ENCODE results near the gene TTC31. TPM values are rescaled to one million over a fixed set of nuclear protein-coding genes. Genes with fewer than 3 reads are reported as not detected.

Gene TTC31
- 17.0 TPM for polyA plus RNA-seq (2013, experiment 1 of 2)
- polyA plus RNA-seq (2013, experiment 2 of 2): 16.1 TPM

- H3K4me3 ChIP-seq (ENCODE audit: extremely low read depth, insufficient read depth, low read length, poor library complexity, severe bottlenecking): peak within 1 kb of the TSS; percentile 79
- WGBS, 2 experiments (ENCODE audit: insufficient coverage in 2 of 2): 1 to 2% methylated on average over 40 to 42 of the region's 50 CpGs
- H3K4me1 ChIP-seq (ENCODE audit: control insufficient read depth, insufficient read depth, low read length, poor library complexity, severe bottlenecking): peaks cover 4% of the 10 kb centered on the region
- peak within 1 kb of the TSS; percentile 81 for H3K27ac ChIP-seq (ENCODE audit: low read depth, low read length, severe bottlenecking)
- H3K36me3 ChIP-seq (ENCODE audit: control insufficient read depth, insufficient read depth, low read length): peaks cover 45% of the 10 kb centered on the region
- no peaks in the 10 kb centered on the region for H3K9me3 ChIP-seq (ENCODE audit: control insufficient read depth, low read length)
Observed at GRCh38 chr2:74482801-74483674, at the start of gene TTC31, which contains the start of gene CCDC142. TTC31 (plus strand) TSS chr2:74483081; CDS start chr2:74483096, 15 bp downstream. CCDC142 (minus strand) TSS chr2:74482998; CDS start chr2:74482837, 161 bp downstream.

GRCh38 chr2:74436111-74436805, 46.6 kb upstream of the TTC31 start:
- H3K36me3 ChIP-seq (ENCODE audit: control insufficient read depth, insufficient read depth, low read length): peaks cover 52% of the 10 kb centered on the region
- no peaks in the 10 kb centered on the region for H3K9me3 ChIP-seq (ENCODE audit: control insufficient read depth, low read length)
- no peak overlapping the region for H3K4me3 ChIP-seq (ENCODE audit: extremely low read depth, insufficient read depth, low read length, poor library complexity, severe bottlenecking)
- H3K4me1 ChIP-seq (ENCODE audit: control insufficient read depth, insufficient read depth, low read length, poor library complexity, severe bottlenecking): peaks cover 30% of the 10 kb centered on the region
- WGBS, 2 experiments (ENCODE audit: insufficient coverage in 2 of 2): 94 to 95% methylated on average over 26 to 39 of the region's 43 CpGs
- H3K27ac ChIP-seq (ENCODE audit: low read depth, low read length, severe bottlenecking): no peak overlapping the region

DNA sequence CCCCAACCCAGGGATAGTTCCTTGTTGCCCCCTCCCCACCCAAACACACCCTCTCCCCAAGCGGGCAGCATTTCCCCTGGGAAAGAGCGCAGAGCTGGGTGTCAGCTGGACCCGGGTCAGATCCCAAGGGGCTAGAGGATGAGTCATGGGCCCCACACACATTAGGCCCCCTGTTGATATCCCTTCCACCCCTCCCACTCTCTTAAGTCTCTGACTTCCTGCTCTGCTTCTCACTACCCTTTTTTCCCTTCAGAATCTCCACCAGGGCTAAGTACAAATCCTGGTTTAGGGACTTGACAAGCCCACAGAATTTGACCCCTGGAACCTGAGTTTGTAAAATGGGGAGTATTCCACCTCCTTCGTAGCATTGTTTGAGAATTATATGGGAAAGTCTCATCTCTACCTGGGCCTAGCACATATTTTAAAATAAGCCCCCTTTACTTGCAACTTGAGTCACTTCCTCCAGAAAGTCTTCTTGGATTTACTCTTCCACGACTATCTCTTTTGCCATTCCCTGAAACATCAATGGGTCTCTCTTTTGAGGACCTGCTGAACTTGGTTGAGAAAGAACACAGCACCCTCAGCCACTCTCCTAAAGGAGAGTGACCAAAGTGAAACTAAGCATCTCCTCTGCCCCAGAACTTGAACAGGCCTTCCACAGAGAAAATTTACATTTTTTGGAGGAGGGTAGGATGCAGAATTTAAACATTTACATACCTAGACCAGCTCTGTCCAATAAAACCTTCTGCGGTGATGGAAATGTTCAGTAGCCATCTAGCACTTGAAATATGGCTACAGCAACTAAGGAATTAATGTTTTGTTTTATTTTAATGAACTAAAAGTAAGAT, 45.8 kb upstream of the TTC31 start:
- H3K36me3 ChIP-seq (ENCODE audit: control insufficient read depth, insufficient read depth, low read length): peaks cover 44% of the 10 kb centered on the region
- 55 to 63% methylated on average over 4 to 5 of the region's 6 CpGs for WGBS, 2 experiments (ENCODE audit: insufficient coverage in 2 of 2)
- peaks cover 30% of the 10 kb centered on the region for H3K4me1 ChIP-seq (ENCODE audit: control insufficient read depth, insufficient read depth, low read length, poor library complexity, severe bottlenecking)
- no peak overlapping the region for H3K27ac ChIP-seq (ENCODE audit: low read depth, low read length, severe bottlenecking)
- H3K9me3 ChIP-seq (ENCODE audit: control insufficient read depth, low read length): no peaks in the 10 kb centered on the region
- no peak overlapping the region for H3K4me3 ChIP-seq (ENCODE audit: extremely low read depth, insufficient read depth, low read length, poor library complexity, severe bottlenecking)

GRCh38 chr2:74438248-74438647, 44.6 kb upstream of the TTC31 start:
- H3K4me3 ChIP-seq (ENCODE audit: extremely low read depth, insufficient read depth, low read length, poor library complexity, severe bottlenecking): no peak overlapping the region
- 90% methylated on average over 1 of the region's 1 CpG for WGBS, 2 experiments (ENCODE audit: insufficient coverage in 2 of 2)
- H3K27ac ChIP-seq (ENCODE audit: low read depth, low read length, severe bottlenecking): no peak overlapping the region
- no peaks in the 10 kb centered on the region for H3K9me3 ChIP-seq (ENCODE audit: control insufficient read depth, low read length)
- H3K4me1 ChIP-seq (ENCODE audit: control insufficient read depth, insufficient read depth, low read length, poor library complexity, severe bottlenecking): peaks cover 30% of the 10 kb centered on the region
- peaks cover 35% of the 10 kb centered on the region for H3K36me3 ChIP-seq (ENCODE audit: control insufficient read depth, insufficient read depth, low read length)

GRCh38 chr2:74439373-74439772, 43.5 kb upstream of the TTC31 start:
- Histone ChIP-seq H3K36me3 (ENCODE audit: control insufficient read depth, insufficient read depth, low read length) (peaks cover 30% of the 10 kb centered on the region), H3K27ac (ENCODE audit: low read depth, low read length, severe bottlenecking) (peak overlapping the region; percentile 99), H3K4me1 (ENCODE audit: control insufficient read depth, insufficient read depth, low read length, poor library complexity, severe bottlenecking) (peaks cover 34% of the 10 kb centered on the region), H3K9me3 (ENCODE audit: control insufficient read depth, low read length) (no peaks in the 10 kb centered on the region), H3K4me3 (ENCODE audit: extremely low read depth, insufficient read depth, low read length, poor library complexity, severe bottlenecking) (peak overlapping the region; percentile 54)
- 56 to 72% methylated on average over 3 of the region's 3 CpGs for WGBS, 2 experiments (ENCODE audit: insufficient coverage in 2 of 2)

DNA sequence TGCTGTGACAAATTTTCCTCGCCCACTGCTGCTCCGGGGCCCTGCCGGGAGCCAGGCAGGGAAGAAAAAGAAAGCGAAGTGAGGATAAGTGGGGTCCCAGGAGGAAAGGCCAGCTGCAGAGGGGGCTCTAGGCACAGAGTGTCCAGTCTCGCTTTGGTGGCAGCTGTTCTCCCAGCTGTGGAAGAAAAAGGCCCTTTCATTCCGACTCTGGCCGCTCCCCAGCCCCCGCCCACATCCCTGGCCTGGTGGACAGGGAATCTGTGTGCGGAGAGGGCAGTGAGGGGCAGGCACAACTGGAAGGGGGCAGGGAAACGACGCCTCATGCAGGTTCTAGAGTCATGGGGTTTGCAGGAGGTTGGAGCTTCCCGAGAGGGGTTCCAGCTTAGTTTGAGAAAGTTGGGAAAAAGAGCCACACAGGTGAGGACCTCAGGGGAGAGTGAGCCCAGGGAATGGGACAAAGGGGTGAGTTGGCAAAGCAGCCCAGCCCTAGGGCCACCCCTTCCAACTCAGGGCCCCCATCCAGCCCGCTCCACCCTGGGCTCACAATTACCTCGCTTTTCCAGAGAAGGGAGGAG, 43.0 kb upstream of the TTC31 start:
- Histone ChIP-seq H3K4me3 (ENCODE audit: extremely low read depth, insufficient read depth, low read length, poor library complexity, severe bottlenecking) (peak overlapping the region; percentile 54), H3K9me3 (ENCODE audit: control insufficient read depth, low read length) (no peaks in the 10 kb centered on the region), H3K27ac (ENCODE audit: low read depth, low read length, severe bottlenecking) (peak overlapping the region; percentile 99), H3K36me3 (ENCODE audit: control insufficient read depth, insufficient read depth, low read length) (peaks cover 25% of the 10 kb centered on the region), H3K4me1 (ENCODE audit: control insufficient read depth, insufficient read depth, low read length, poor library complexity, severe bottlenecking) (peaks cover 38% of the 10 kb centered on the region)
- WGBS, 2 experiments (ENCODE audit: insufficient coverage in 2 of 2): 18 to 26% methylated on average over 7 to 9 of the region's 14 CpGs

DNA sequence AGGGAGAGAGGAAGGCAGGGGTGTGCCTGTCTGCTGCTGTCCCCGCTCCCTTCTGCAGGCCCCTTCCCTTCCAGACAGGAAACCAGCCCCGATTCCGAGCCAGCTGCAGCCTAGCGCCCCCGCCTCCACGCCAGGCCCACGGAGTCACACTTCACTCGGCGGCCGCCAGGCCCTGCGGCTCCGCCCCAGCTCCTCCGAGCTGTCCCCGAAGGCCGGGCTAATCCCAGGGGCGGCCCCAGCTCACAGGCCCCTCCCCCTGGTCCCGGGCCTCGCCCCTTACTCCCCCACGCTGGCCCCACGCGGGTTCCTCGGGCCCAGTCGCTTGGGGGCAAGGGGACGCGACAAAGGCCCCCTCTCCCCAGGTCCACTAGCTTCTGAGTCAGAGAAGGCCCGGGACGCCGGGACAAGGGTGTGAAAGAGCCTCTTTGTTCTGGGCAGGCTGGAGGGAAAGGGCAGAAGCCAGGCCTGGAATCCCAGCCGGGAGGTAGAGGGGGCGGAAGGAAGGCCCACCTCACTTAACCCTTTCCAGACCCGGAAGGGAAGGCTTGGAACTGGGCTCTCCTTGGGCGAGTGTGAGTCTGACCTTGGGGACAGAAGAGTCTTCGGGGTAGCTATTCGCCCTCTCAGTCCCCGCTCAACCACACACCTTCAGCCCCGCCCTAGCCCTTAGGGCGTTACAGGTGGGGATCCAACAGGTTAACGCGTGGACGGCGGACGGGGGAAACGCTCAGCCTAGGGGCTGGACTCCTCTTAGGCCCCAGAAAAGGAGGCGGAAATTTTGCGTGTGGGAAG, 42.3 kb upstream of the TTC31 start:
- H3K4me3 ChIP-seq (ENCODE audit: extremely low read depth, insufficient read depth, low read length, poor library complexity, severe bottlenecking): peak overlapping the region; percentile 54
- no peaks in the 10 kb centered on the region for H3K9me3 ChIP-seq (ENCODE audit: control insufficient read depth, low read length)
- H3K4me1 ChIP-seq (ENCODE audit: control insufficient read depth, insufficient read depth, low read length, poor library complexity, severe bottlenecking): peaks cover 38% of the 10 kb centered on the region
- H3K27ac ChIP-seq (ENCODE audit: low read depth, low read length, severe bottlenecking): peak overlapping the region; percentile 99
- 0 to 1% methylated on average over 19 to 28 of the region's 45 CpGs for WGBS, 2 experiments (ENCODE audit: insufficient coverage in 2 of 2)
- peaks cover 18% of the 10 kb centered on the region for H3K36me3 ChIP-seq (ENCODE audit: control insufficient read depth, insufficient read depth, low read length)

- Histone ChIP-seq H3K27ac (ENCODE audit: low read depth, low read length, severe bottlenecking) (peak overlapping the region; percentile 99), H3K4me3 (ENCODE audit: extremely low read depth, insufficient read depth, low read length, poor library complexity, severe bottlenecking) (peak overlapping the region; percentile 54), H3K9me3 (ENCODE audit: control insufficient read depth, low read length) (no peaks in the 10 kb centered on the region), H3K4me1 (ENCODE audit: control insufficient read depth, insufficient read depth, low read length, poor library complexity, severe bottlenecking) (peaks cover 38% of the 10 kb centered on the region), H3K36me3 (ENCODE audit: control insufficient read depth, insufficient read depth, low read length) (peaks cover 12% of the 10 kb centered on the region)
- WGBS, 2 experiments (ENCODE audit: insufficient coverage in 2 of 2): 2 to 3% methylated on average over 28 to 32 of the region's 33 CpGs
Observed at GRCh38 chr2:74441170-74441689, 41.7 kb upstream of the TTC31 start.

DNA sequence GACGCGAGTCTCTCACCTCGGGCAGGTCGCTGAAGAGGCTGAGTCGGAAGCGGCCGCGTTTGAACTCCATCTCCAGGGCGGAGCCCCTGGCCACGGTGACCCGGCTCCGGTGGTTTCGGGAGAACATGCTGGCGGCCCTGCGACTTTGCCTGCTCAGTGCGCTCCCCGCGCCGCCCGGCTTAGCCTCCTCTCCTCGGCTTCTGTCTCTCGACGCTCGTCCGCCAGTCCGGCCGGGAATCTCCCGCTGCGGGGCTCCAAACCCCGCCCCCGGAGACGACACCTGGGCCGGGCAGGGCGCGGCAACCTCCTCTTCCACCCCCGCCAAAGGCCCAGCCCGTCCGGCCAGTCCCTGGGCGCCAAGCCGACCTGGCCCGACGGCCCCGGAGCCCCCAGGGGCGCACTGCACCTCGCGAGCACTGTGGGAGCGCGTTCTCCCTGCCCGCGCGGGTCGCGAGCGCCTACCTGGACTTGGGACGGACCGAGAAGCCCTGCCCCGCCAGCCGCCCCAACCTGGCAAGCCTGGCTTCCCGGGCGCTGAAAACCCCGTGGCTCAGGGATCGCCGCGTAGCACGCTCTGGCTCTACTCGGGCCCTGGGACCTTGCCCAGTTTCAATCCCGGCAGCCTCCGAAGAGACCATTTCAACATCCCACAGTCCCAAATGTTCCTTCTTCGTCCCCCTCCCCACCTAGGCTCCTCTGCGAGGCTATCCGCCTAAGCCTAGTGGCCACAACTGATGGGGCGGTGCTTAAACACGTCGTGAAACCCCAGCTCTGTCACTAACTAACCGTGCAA, 41.0 kb upstream of the TTC31 start, which contains the start of gene RTKN:
Gene RTKN, minus strand, starts transcription at position 248 of the 793 bp plus-strand sequence. Its CDS starts 121 bp downstream, at position 127.
- peaks cover 8% of the 10 kb centered on the region for H3K36me3 ChIP-seq (ENCODE audit: control insufficient read depth, insufficient read depth, low read length)
- H3K4me3 ChIP-seq (ENCODE audit: extremely low read depth, insufficient read depth, low read length, poor library complexity, severe bottlenecking): peak within 1 kb of the TSS; percentile 54
- H3K4me1 ChIP-seq (ENCODE audit: control insufficient read depth, insufficient read depth, low read length, poor library complexity, severe bottlenecking): peaks cover 34% of the 10 kb centered on the region
- WGBS, 2 experiments (ENCODE audit: insufficient coverage in 2 of 2): 1 to 4% methylated on average over 47 to 62 of the region's 75 CpGs
- peak within 1 kb of the TSS; percentile 99 for H3K27ac ChIP-seq (ENCODE audit: low read depth, low read length, severe bottlenecking)
- H3K9me3 ChIP-seq (ENCODE audit: control insufficient read depth, low read length): no peaks in the 10 kb centered on the region
